A549 (cell line): Measurements from ENCODE around the gene ZNF536.

Experiments
- CTCF ChIP-seq: fragments of >200 bp; sonication (Bioruptor Twin); formaldehyde crosslinking; IDR thresholded peaks from 3 replicates; pipeline ENCODE4 v1.5.1; 2016
- POLR2A ChIP-seq: IDR thresholded peaks from 2 replicates; pipeline ENCODE4 v1.6.1; 2012; ENCODE audit warnings: mild to moderate bottlenecking, low read length
- REST ChIP-seq: fragments of 200-600 bp; sonication (generic); IDR thresholded peaks from 2 replicates; pipeline ENCODE4 v1.6.1; 2016; ENCODE audit warnings: antibody characterized with exemption, mild to moderate bottlenecking, moderate library complexity

GRCh38 chr19:30339624-30340525 lies 32.3 kb upstream of the ZNF536 start:
- TF ChIP-seq REST: no peak
- no peak for TF ChIP-seq CTCF
- no peak for TF ChIP-seq POLR2A
